K562 (cell line): ENCODE results near the gene SNRPB. TPM values are rescaled to one million over a fixed set of nuclear protein-coding genes. Genes with fewer than 3 reads are reported as not detected.

Source experiments
- ATF6 ChIP-seq: sonication (generic); formaldehyde crosslinking; IDR thresholded peaks from 2 replicates; pipeline ENCODE4 v1.4.0; 2020; ENCODE audit warnings: mild to moderate bottlenecking, missing genetic modification reagents
- HMGXB4 ChIP-seq: sonication (generic); formaldehyde crosslinking; IDR thresholded peaks from 2 replicates; pipeline ENCODE4 v1.8.1; 2023; ENCODE audit warnings: mild to moderate bottlenecking, missing genetic modification reagents
- MTA3 ChIP-seq: fragments of 450-650 bp; formaldehyde crosslinking; IDR thresholded peaks from 2 replicates; pipeline ENCODE4 v1.6.1; 2017; ENCODE audit warnings: mild to moderate bottlenecking, borderline replicate concordance
- NFXL1 ChIP-seq: fragments of 450-650 bp; formaldehyde crosslinking; IDR thresholded peaks from 2 replicates; pipeline ENCODE4 v1.4.0; 2021; ENCODE audit warnings: mild to moderate bottlenecking
- NFYB ChIP-seq: IDR thresholded peaks from 2 replicates; pipeline ENCODE4 v1.6.1; 2011; ENCODE audit warnings: mild to moderate bottlenecking, moderate library complexity; ENCODE audit not compliant: insufficient read length; ENCODE audit errors: extremely low read depth
- PHF21A ChIP-seq: fragments of 450-650 bp; IDR thresholded peaks from 2 replicates; pipeline ENCODE4 v1.6.1; 2017; ENCODE audit warnings: low read depth, borderline replicate concordance
- POLR2AphosphoS2 ChIP-seq: IDR thresholded peaks from 2 replicates; pipeline ENCODE4 v1.6.1; 2012; ENCODE audit warnings: low read length, improper control_type of control experiment
- POLR2H ChIP-seq: IDR thresholded peaks from 2 replicates; pipeline ENCODE4 v1.6.1; 2016; ENCODE audit warnings: missing genetic modification characterization, low read depth, mild to moderate bottlenecking, control low read depth, missing compliant biosample characterization, moderate library complexity
- SLC30A9 ChIP-seq: fragments of 250-450 bp; sonication (Bioruptor Pico); IDR thresholded peaks from 2 replicates; pipeline ENCODE4 v1.8.0; 2022; ENCODE audit warnings: mild to moderate bottlenecking, moderate library complexity
- UBTF ChIP-seq, 2 experiments: IDR thresholded peaks; 2 replicates each; pipeline ENCODE4 v1.6.1; 2012; ENCODE audit warnings: improper control_type of control experiment in 2 of 2, low read depth in 2 of 2, low read length in 2 of 2, borderline replicate concordance in 1 of 2
- YBX1 ChIP-seq: fragments of 450-650 bp; IDR thresholded peaks from 2 replicates; pipeline ENCODE4 v1.7.1; 2016; ENCODE audit warnings: mild to moderate bottlenecking
- ZFPM2 ChIP-seq: fragments of 250-450 bp; sonication (Bioruptor Pico); IDR thresholded peaks from 2 replicates; pipeline ENCODE4 v1.5.1; 2022; ENCODE audit warnings: mild to moderate bottlenecking
- ZKSCAN8 ChIP-seq: fragments of 200-800 bp; sonication (Bioruptor generic); IDR thresholded peaks from 2 replicates; pipeline ENCODE4 v1.6.1; 2016; ENCODE audit warnings: missing genetic modification characterization, missing compliant biosample characterization
- ZNF175 ChIP-seq: fragments of 200-800 bp; sonication (Bioruptor generic); IDR thresholded peaks from 2 replicates; pipeline ENCODE4 v1.6.1; 2016; ENCODE audit warnings: low read depth, mild to moderate bottlenecking, missing genetic modification characterization, missing compliant biosample characterization
- ZNF274 ChIP-seq: IDR thresholded peaks from 2 replicates; pipeline ENCODE4 v1.6.1; 2011; ENCODE audit warnings: low read depth, mild to moderate bottlenecking, low read length, moderate library complexity, borderline replicate concordance
- ZNF3 ChIP-seq: fragments of 250-450 bp; sonication (Bioruptor Pico); IDR thresholded peaks from 2 replicates; pipeline ENCODE4 v1.5.0; 2021; ENCODE audit warnings: mild to moderate bottlenecking, moderate library complexity
- ZNF696 ChIP-seq: fragments of 250-450 bp; sonication (Bioruptor Pico); conservative IDR thresholded peaks from 2 replicates; pipeline ENCODE4 v1.4.0; 2020; ENCODE audit warnings: mild to moderate bottlenecking, moderate library complexity
- polyA plus RNA-seq, 8 experiments: library from polyadenylated mRNA; depleted of rRNA in 4 of 8; stranded (reverse) in 5 of 8; unstranded in 3 of 8; fragments of >200 nt; fragmentation: Nextera tagmentation in 2 of 8; fragmentation: Illumina TruSeq in 1 of 8; extraction: Ambion mirVana in 2 of 8; extraction: Trizol in 1 of 8; gene quantifications; 2 replicates each; pipeline versions ENCODE4 v1.2.1 to v1.2.3, GENCODE V29; 2011 to 2014; ENCODE audit warnings: inconsistent platforms in 1 of 8, missing spikeins in 1 of 8
- total RNA-seq, 7 experiments: library from RNA; depleted of rRNA in 6 of 7; stranded (reverse); fragments of >200 nt in 6 of 7; fragmentation: Illumina TruSeq in 2 of 7; extraction: Trizol in 2 of 7; gene quantifications; 2 replicates each; pipeline versions ENCODE4 v1.2.1 to v1.2.3, GENCODE V29; 2011 to 2021; ENCODE audit warnings: low replicate concordance in 1 of 7
- TF ChIP-seq, protein P1 (sequence below): fragments of 250-450 bp; sonication (Bioruptor Pico); IDR thresholded peaks from 2 replicates; pipeline ENCODE4 v1.4.0; 2020; ENCODE audit warnings: mild to moderate bottlenecking, moderate library complexity

The SNRPB gene
- total and polyA plus RNA-seq, 9 of the 15 experiments (the other 6 are each of a cell fraction or from before 2014, with no cell fraction given) = 13.1 to 615 (median 266) TPM

GRCh38 chr20:2508631-2509467 lies 38.3 kb upstream of the SNRPB start, which contains the start of gene ZNF343 (continued):
- TF ChIP-seq SLC30A9 (CRISPR knock-in tag) = no peak
- no peak for TF ChIP-seq ZNF175
- TF ChIP-seq UBTF (IDR thresholded peaks at IDR 0.05; ENCODE audit: borderline replicate concordance in 1 of 2, low read depth in 2 of 2, low read length in 2 of 2) = 0 out of 4 replicates have a peak, but pooled peaks of 1 of the 2 experiments have one; percentile 17
- no peak; the same call in 1 of the 2 replicates for TF ChIP-seq POLR2H (tag)
- no peak for TF ChIP-seq ZNF696 (CRISPR knock-in tag)
- TF ChIP-seq HMGXB4 (CRISPR knock-in tag) = no peak
- TF ChIP-seq ZKSCAN8 (CRISPR knock-in tag) = no peak
- TF ChIP-seq NFXL1 (CRISPR knock-in tag) = no peak
- peak; percentile 47 for TF ChIP-seq NFYB
- no peak for TF ChIP-seq ZNF3 (CRISPR knock-in tag)
- TF ChIP-seq ZFPM2 (CRISPR knock-in tag) = no peak
- TF ChIP-seq YBX1 = no peak
- no peak for TF ChIP-seq POLR2AphosphoS2
- TF ChIP-seq, protein P1, sequence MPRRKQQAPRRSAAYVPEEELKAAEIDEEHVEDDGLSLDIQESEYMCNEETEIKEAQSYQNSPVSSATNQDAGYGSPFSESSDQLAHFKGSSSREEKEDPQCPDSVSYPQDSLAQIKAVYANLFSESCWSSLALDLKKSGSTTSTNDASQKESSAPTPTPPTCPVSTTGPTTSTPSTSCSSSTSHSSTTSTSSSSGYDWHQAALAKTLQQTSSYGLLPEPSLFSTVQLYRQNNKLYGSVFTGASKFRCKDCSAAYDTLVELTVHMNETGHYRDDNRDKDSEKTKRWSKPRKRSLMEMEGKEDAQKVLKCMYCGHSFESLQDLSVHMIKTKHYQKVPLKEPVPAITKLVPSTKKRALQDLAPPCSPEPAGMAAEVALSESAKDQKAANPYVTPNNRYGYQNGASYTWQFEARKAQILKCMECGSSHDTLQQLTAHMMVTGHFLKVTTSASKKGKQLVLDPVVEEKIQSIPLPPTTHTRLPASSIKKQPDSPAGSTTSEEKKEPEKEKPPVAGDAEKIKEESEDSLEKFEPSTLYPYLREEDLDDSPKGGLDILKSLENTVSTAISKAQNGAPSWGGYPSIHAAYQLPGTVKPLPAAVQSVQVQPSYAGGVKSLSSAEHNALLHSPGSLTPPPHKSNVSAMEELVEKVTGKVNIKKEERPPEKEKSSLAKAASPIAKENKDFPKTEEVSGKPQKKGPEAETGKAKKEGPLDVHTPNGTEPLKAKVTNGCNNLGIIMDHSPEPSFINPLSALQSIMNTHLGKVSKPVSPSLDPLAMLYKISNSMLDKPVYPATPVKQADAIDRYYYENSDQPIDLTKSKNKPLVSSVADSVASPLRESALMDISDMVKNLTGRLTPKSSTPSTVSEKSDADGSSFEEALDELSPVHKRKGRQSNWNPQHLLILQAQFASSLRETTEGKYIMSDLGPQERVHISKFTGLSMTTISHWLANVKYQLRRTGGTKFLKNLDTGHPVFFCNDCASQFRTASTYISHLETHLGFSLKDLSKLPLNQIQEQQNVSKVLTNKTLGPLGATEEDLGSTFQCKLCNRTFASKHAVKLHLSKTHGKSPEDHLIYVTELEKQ (CRISPR knock-in tag) = no peak
- peak; percentile 13; the same call in 1 of the 2 replicates for TF ChIP-seq MTA3
- no peak for TF ChIP-seq ZNF274
- no peak for TF ChIP-seq ATF6 (CRISPR knock-in tag)
- TF ChIP-seq PHF21A = no peak
